Right cardiac atrium (tissue), 5 donors: ENCODE measurements around the gene PON3. TPM values are rescaled to one million over a fixed set of nuclear protein-coding genes. Genes with fewer than 3 reads are reported as not detected.

Experiments
- ATAC-seq, 2 donors: fragments of 200-7000 bp; cut with Tn5 transposase; one replicate each; pipeline versions ENCODE4 v1.8.0 to v1.9.1; 2020; ENCODE audit warnings: moderate library complexity in 2 of 2, mild to moderate bottlenecking in 1 of 2
- DNase-seq, 3 donors: peaks; one replicate each; pipeline ENCODE4 v3.0.0-alpha.2; 2020
- H3K27ac ChIP-seq: one replicate; pipeline ENCODE4 v1.5.1; 2013; ENCODE audit warnings: mild to moderate bottlenecking, low read length, control low read depth, moderate library complexity
- H3K27me3 ChIP-seq: one replicate; pipeline ENCODE4 v1.6.1; 2013; ENCODE audit not compliant: control insufficient read depth, insufficient read depth
- H3K4me1 ChIP-seq: one replicate; pipeline ENCODE4 v1.6.1; 2013; ENCODE audit warnings: low read length; ENCODE audit not compliant: control insufficient read depth, insufficient read depth
- H3K4me3 ChIP-seq: one replicate; pipeline ENCODE4 v1.5.1; 2013; ENCODE audit warnings: low read length, control low read depth
- H3K9me3 ChIP-seq: one replicate; pipeline ENCODE4 v1.6.1; 2013; ENCODE audit warnings: low read length; ENCODE audit not compliant: control insufficient read depth
- WGBS: extraction: QIAGEN DNeasy Blood & Tissue Kit; methylation state at CpG from one replicate; pipeline ENCODE4 v1.1.7; 2013; 5-methylcytosine and 5-hydroxymethylcytosine counted together
- intact Hi-C, 4 donors: fragments of 100-400 bp; cut with DNase I; formaldehyde crosslinking; loops; one replicate each; pipeline versions ENCODE4 v1.11.0 to v1.14.0; 2022 to 2023
- polyA plus RNA-seq: library from polyadenylated mRNA; stranded (reverse); fragments of 200-250 nt; gene quantifications from one replicate; pipeline ENCODE4 v1.2.3, GENCODE V29; 2013
- total RNA-seq, 4 donors: library from RNA; stranded (reverse); fragmentation: NEBNext Ultra II Directional; extraction: Animal tissue kit (Norgen Biotek cat#: 25700); gene quantifications; one replicate each; pipeline ENCODE4 v1.2.1, GENCODE V29; 2021
- donor health status: healthy with polysubstance abuse.
- donor health status: DM: no; HTN: yes; CAD: no.
- donor health status: DM: no; HTN: no; CAD: no.
- donor health status: DM: no; HTN: yes; CAD: no; lungs with severe emphysema.
- donor health status: DM: yes; HTN: yes; CAD: no.

Gene PON3
- total and polyA plus RNA-seq, 5 donors: 1.0 to 1.9 (median 1.6) TPM

GRCh38 chr7:95411036-95411435 lies 14.9 kb upstream of the PON3 start:
- intact Hi-C loops: no loop called here
- H3K27ac ChIP-seq: no peak overlapping the region
- H3K27me3 ChIP-seq: no peaks in the 10 kb centered on the region
- no peak overlapping the region for H3K4me3 ChIP-seq
- 96% methylated on average over 3 of the region's 3 CpGs for WGBS
- no peaks in the 10 kb centered on the region for H3K9me3 ChIP-seq
- ATAC-seq (no peak), DNase-seq (no peak)
- no peaks in the 10 kb centered on the region for H3K4me1 ChIP-seq

GRCh38 chr7:95407751-95408150 lies 11.6 kb upstream of the PON3 start:
- Histone ChIP-seq H3K9me3 (no peaks in the 10 kb centered on the region), H3K4me3 (no peak overlapping the region), H3K27ac (no peak overlapping the region), H3K27me3 (no peaks in the 10 kb centered on the region), H3K4me1 (no peaks in the 10 kb centered on the region)
- 51% methylated on average over 2 of the region's 2 CpGs for WGBS
- ATAC-seq: no peak
- DNase-seq: no peak
- intact Hi-C loops: no loop called here

GRCh38 chr7:95405800-95406199 lies 9.6 kb upstream of the PON3 start:
- WGBS: 97% methylated on average over 6 of the region's 6 CpGs
- ATAC-seq (no peak), DNase-seq (no peak)
- Histone ChIP-seq H3K27me3 (no peaks in the 10 kb centered on the region), H3K4me1 (no peaks in the 10 kb centered on the region), H3K4me3 (no peak overlapping the region), H3K27ac (no peak overlapping the region), H3K9me3 (no peaks in the 10 kb centered on the region)
- intact Hi-C loops: no loop called here

GRCh38 chr7:95405208-95405607 lies 9.0 kb upstream of the PON3 start:
- Histone ChIP-seq H3K27me3 (no peaks in the 10 kb centered on the region), H3K27ac (no peak overlapping the region), H3K4me3 (no peak overlapping the region), H3K9me3 (no peaks in the 10 kb centered on the region), H3K4me1 (no peaks in the 10 kb centered on the region)
- DNase-seq (no peak), ATAC-seq (no peak)
- intact Hi-C loops: no loop called here
- 94% methylated on average over 3 of the region's 3 CpGs for WGBS

GRCh38 chr7:95404316-95404865 lies 8.2 kb upstream of the PON3 start:
- WGBS: 33% methylated on average over 4 of the region's 4 CpGs
- Histone ChIP-seq H3K27ac (no peak overlapping the region), H3K4me3 (no peak overlapping the region), H3K9me3 (no peaks in the 10 kb centered on the region), H3K27me3 (no peaks in the 10 kb centered on the region), H3K4me1 (no peaks in the 10 kb centered on the region)
- intact Hi-C loops: no loop called here
- DNase-seq (peak; percentile 50 to 77 (median 59)), ATAC-seq (peak; percentile 79 to 88)

- 95% methylated on average over 4 of the region's 4 CpGs for WGBS
- Histone ChIP-seq H3K4me3 (no peak overlapping the region), H3K9me3 (no peaks in the 10 kb centered on the region), H3K27me3 (no peaks in the 10 kb centered on the region), H3K27ac (no peak overlapping the region), H3K4me1 (peaks cover 3% of the 10 kb centered on the region)
- DNase-seq (no peak), ATAC-seq (no peak)
- intact Hi-C loops: no loop called here
Measured at GRCh38 chr7:95398155-95398940, 2.2 kb upstream of the PON3 start.

GRCh38 chr7:95397381-95397780 lies 1.2 kb upstream of the PON3 start:
- no peak overlapping the region for H3K27ac ChIP-seq
- peaks cover 3% of the 10 kb centered on the region for H3K4me1 ChIP-seq
- ATAC-seq: no peak
- H3K9me3 ChIP-seq: no peaks in the 10 kb centered on the region
- WGBS: 86% methylated on average over 3 of the region's 3 CpGs
- DNase-seq: no peak
- H3K27me3 ChIP-seq: no peaks in the 10 kb centered on the region
- intact Hi-C loops: no loop called here
- H3K4me3 ChIP-seq: no peak overlapping the region

GRCh38 chr7:95395755-95396135 lies 430 bp downstream of the PON3 start:
- Histone ChIP-seq H3K9me3 (no peaks in the 10 kb centered on the region), H3K4me1 (peaks cover 3% of the 10 kb centered on the region), H3K27ac (no peak overlapping the region), H3K27me3 (no peaks in the 10 kb centered on the region), H3K4me3 (peak overlapping the region; percentile 72)
- WGBS: 58% methylated on average over 11 of the region's 11 CpGs
- no peak for ATAC-seq
- intact Hi-C loops: no loop called here
- DNase-seq: no peak

- ATAC-seq (no peak), DNase-seq (no peak)
- Histone ChIP-seq H3K27ac (no peak overlapping the region), H3K27me3 (no peaks in the 10 kb centered on the region), H3K9me3 (no peaks in the 10 kb centered on the region), H3K4me3 (no peak overlapping the region), H3K4me1 (peaks cover 3% of the 10 kb centered on the region)
- intact Hi-C loops: no loop called here
- WGBS: 94% methylated on average over 3 of the region's 3 CpGs
Measured at GRCh38 chr7:95394370-95394769, 1.8 kb downstream of the PON3 start.

- H3K4me1 ChIP-seq: peaks cover 1% of the 10 kb centered on the region
- H3K27ac ChIP-seq: no peak overlapping the region
- no peak overlapping the region for H3K4me3 ChIP-seq
- intact Hi-C loops: no loop called here
- H3K27me3 ChIP-seq: no peaks in the 10 kb centered on the region
- 44% methylated on average over 2 of the region's 2 CpGs for WGBS
- no peak for ATAC-seq
- no peak for DNase-seq
- no peaks in the 10 kb centered on the region for H3K9me3 ChIP-seq
Measured at GRCh38 chr7:95391761-95392160, 4.4 kb downstream of the PON3 start.

GRCh38 chr7:95389516-95389915 lies 6.7 kb downstream of the PON3 start:
- no peak for DNase-seq
- intact Hi-C loops: no loop called here
- WGBS: 93% methylated on average over 7 of the region's 7 CpGs

More at GRCh38 chr7:95389516-95389915, 6.7 kb downstream of the PON3 start:
- Histone ChIP-seq H3K9me3 (no peaks in the 10 kb centered on the region), H3K27ac (no peak overlapping the region), H3K4me1 (no peaks in the 10 kb centered on the region), H3K27me3 (no peaks in the 10 kb centered on the region), H3K4me3 (no peak overlapping the region)
- ATAC-seq: no peak
